HEK293T (cell line): ENCODE results near the gene TEN1.

Experiments
- CTCF ChIA-PET: fragments of 350-600 bp; formaldehyde crosslinking; extraction: SDS; loops from one replicate; lab custom pipeline; 2021; ENCODE audit warnings: antibody characterized with exemption, inconsistent platforms; lab: Yijun Ruan, JAX
- POLR2A ChIA-PET: fragments of 350-600 bp; formaldehyde crosslinking; extraction: SDS; loops from one replicate; lab custom pipeline; 2020; ENCODE audit warnings: antibody characterized with exemption, inconsistent platforms; lab: Yijun Ruan, JAX
- DNase-seq: peaks from one replicate; pipeline ENCODE4 v3.0.0; 2012; ENCODE audit warnings: mixed read lengths; ENCODE audit errors: extremely low spot score
- ARNT ChIP-seq: fragments of 450-650 bp; IDR thresholded peaks from 2 replicates; pipeline ENCODE4 v1.6.1; 2017; ENCODE audit warnings: mild to moderate bottlenecking
- BHLHE40 ChIP-seq: fragments of 450-650 bp; IDR thresholded peaks from 2 replicates; pipeline ENCODE4 v1.6.1; 2016; ENCODE audit warnings: mild to moderate bottlenecking, moderate library complexity, borderline replicate concordance
- CTBP1 ChIP-seq: fragments of 450-650 bp; IDR thresholded peaks from 2 replicates; pipeline ENCODE4 v1.6.1; 2016; ENCODE audit warnings: borderline replicate concordance
- ELF4 ChIP-seq: fragments of 450-650 bp; IDR thresholded peaks from 2 replicates; pipeline ENCODE4 v1.6.1; 2017; ENCODE audit warnings: antibody characterized with exemption
- FOXA1 ChIP-seq: fragments of 450-650 bp; IDR thresholded peaks from 2 replicates; pipeline ENCODE4 v1.6.1; 2016; ENCODE audit warnings: mild to moderate bottlenecking
- FOXK2 ChIP-seq: fragments of 450-650 bp; IDR thresholded peaks from 2 replicates; pipeline ENCODE4 v1.6.1; 2016; ENCODE audit warnings: mild to moderate bottlenecking
- FOXM1 ChIP-seq: fragments of 450-650 bp; IDR thresholded peaks from 2 replicates; pipeline ENCODE4 v1.6.1; 2017; ENCODE audit warnings: mild to moderate bottlenecking, borderline replicate concordance
- HDGF ChIP-seq: fragments of 450-650 bp; IDR thresholded peaks from 2 replicates; pipeline ENCODE4 v1.6.1; 2017; ENCODE audit warnings: antibody characterized with exemption, borderline replicate concordance
- L3MBTL2 ChIP-seq: fragments of 450-650 bp; conservative IDR thresholded peaks from 2 replicates; pipeline ENCODE4 v1.6.1; 2016; ENCODE audit warnings: mild to moderate bottlenecking
- LEF1 ChIP-seq: fragments of 450-650 bp; IDR thresholded peaks from 2 replicates; pipeline ENCODE4 v1.6.1; 2017; ENCODE audit warnings: mild to moderate bottlenecking, borderline replicate concordance
- NFRKB ChIP-seq: fragments of 450-650 bp; IDR thresholded peaks from 2 replicates; pipeline ENCODE4 v1.6.1; 2016; ENCODE audit warnings: mild to moderate bottlenecking, moderate library complexity
- SP1 ChIP-seq: fragments of 450-650 bp; IDR thresholded peaks from 2 replicates; pipeline ENCODE4 v1.6.1; 2017
- SUZ12 ChIP-seq: fragments of 450-650 bp; IDR thresholded peaks from 2 replicates; pipeline ENCODE4 v1.6.1; 2016; ENCODE audit warnings: mild to moderate bottlenecking
- TARDBP ChIP-seq: fragments of 450-650 bp; IDR thresholded peaks from 2 replicates; pipeline ENCODE4 v1.6.1; 2016
- TF ChIP-seq, protein P1 (sequence below): fragments of 450-650 bp; IDR thresholded peaks from 2 replicates; pipeline ENCODE4 v1.6.1; 2016

TEN1 gene

GRCh38 chr17:76048025-76048605 lies 69.1 kb downstream of the TEN1 start:
- TF ChIP-seq SP1 = no peak
- TF ChIP-seq CTBP1 = no peak
- TF ChIP-seq, protein P1, sequence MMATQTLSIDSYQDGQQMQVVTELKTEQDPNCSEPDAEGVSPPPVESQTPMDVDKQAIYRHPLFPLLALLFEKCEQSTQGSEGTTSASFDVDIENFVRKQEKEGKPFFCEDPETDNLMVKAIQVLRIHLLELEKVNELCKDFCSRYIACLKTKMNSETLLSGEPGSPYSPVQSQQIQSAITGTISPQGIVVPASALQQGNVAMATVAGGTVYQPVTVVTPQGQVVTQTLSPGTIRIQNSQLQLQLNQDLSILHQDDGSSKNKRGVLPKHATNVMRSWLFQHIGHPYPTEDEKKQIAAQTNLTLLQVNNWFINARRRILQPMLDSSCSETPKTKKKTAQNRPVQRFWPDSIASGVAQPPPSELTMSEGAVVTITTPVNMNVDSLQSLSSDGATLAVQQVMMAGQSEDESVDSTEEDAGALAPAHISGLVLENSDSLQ = no peak
- no peak for TF ChIP-seq SUZ12
- TF ChIP-seq FOXK2 = no peak
- no peak for TF ChIP-seq LEF1
- no peak for TF ChIP-seq HDGF
- TF ChIP-seq NFRKB = no peak
- no peak for TF ChIP-seq ELF4
- no peak for TF ChIP-seq TARDBP
- no peak for TF ChIP-seq ARNT
- no peak for TF ChIP-seq FOXA1
- ChIA-PET CTCF (no interaction called here), POLR2A (no interaction called here)
- DNase-seq = no peak

- POLR2A ChIA-PET = no interaction called here
- DNase-seq = no peak
- TF ChIP-seq CTBP1 (no peak), LEF1 (no peak), L3MBTL2 (no peak), SP1 (no peak), ARNT (no peak), FOXA1 (no peak), BHLHE40 (no peak)
- TF ChIP-seq, protein P1 = no peak
- CTCF ChIA-PET = no interaction called here
Measured at GRCh38 chr17:76048711-76049110, 69.7 kb downstream of the TEN1 start.

- DNase-seq = no peak
- CTCF ChIA-PET = no interaction called here
- POLR2A ChIA-PET = no interaction called here
- no peak for TF ChIP-seq BHLHE40
- no peak for TF ChIP-seq FOXM1
Measured at GRCh38 chr17:76049239-76049638, 70.2 kb downstream of the TEN1 start.

DNA sequence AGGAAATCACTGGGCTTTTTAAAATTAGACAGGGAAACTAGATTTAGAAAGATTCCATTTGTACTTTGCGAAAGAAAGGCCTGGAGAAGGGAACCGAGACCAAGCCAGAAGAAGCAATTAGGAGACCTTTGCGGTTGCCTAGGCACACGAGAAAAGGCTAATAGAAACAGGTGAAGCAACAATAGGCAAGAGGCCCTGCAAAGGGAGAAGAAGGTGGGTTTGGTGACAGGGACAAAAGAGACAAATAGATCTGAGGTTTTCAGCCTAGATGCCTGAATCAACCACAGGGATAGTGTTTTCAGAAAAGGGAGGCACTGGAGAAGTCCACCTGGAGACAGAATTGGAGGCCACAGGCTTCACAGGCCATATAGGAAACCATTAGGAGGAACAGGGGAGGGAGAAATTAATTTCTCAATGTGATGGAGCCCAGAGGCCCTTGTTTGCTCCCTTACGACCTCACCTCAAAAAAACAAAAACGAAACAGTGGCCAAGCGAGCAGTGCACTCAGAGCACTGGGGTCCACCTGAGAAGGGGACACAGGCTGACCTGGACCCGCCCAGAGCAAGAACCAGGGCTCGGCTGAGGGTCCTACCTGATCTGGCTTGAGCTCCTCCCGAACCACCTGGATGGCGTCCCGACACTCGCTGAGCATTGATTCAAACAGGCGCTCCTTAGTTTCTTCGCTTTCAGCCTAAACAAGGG lies 70.9 kb downstream of the TEN1 start:
- no peak for DNase-seq
- ChIA-PET CTCF (no interaction called here), POLR2A (no interaction called here)
- TF ChIP-seq ARNT (no peak), ELF4 (no peak), FOXK2 (no peak)
- TF ChIP-seq, protein P1 = no peak
